IPS DF 6.9 (cell line): ENCODE measurements around the gene KCNK13.

ENCODE experiments used
- DNase-seq: peaks from one replicate; pipeline ENCODE4 v3.0.0-alpha.2; 2013; ENCODE audit warnings: low read depth, low spot score
- H3K27ac ChIP-seq: one replicate; pipeline ENCODE4 v1.5.1; 2013; ENCODE audit warnings: low read length, control low read depth
- H3K27me3 ChIP-seq: 2 replicates; pipeline ENCODE4 v1.6.1; 2013; ENCODE audit warnings: mild to moderate bottlenecking, low read length; ENCODE audit not compliant: control insufficient read depth, insufficient read depth
- H3K36me3 ChIP-seq: 2 replicates; pipeline ENCODE4 v1.6.1; 2013; ENCODE audit warnings: low read length; ENCODE audit not compliant: control insufficient read depth, insufficient read depth
- H3K4me1 ChIP-seq: 2 replicates; pipeline ENCODE4 v1.6.1; 2013; ENCODE audit warnings: low read length; ENCODE audit not compliant: control insufficient read depth, insufficient read depth
- H3K4me3 ChIP-seq: 2 replicates; pipeline ENCODE4 v1.5.1; 2013; ENCODE audit warnings: mild to moderate bottlenecking, low read length
- H3K9me3 ChIP-seq: 2 replicates; pipeline ENCODE4 v1.6.1; 2013; ENCODE audit warnings: low read length, inconsistent platforms; ENCODE audit not compliant: control insufficient read depth, insufficient read depth
- WGBS: extraction: QIAGEN DNeasy Blood & Tissue Kit; methylation state at CpG from one replicate; pipeline ENCODE4 v1.1.7; 2013; ENCODE audit warnings: mixed read lengths, missing lambda C conversion rate; ENCODE audit not compliant: insufficient read length, insufficient coverage; 5-methylcytosine and 5-hydroxymethylcytosine counted together

Gene KCNK13

DNA sequence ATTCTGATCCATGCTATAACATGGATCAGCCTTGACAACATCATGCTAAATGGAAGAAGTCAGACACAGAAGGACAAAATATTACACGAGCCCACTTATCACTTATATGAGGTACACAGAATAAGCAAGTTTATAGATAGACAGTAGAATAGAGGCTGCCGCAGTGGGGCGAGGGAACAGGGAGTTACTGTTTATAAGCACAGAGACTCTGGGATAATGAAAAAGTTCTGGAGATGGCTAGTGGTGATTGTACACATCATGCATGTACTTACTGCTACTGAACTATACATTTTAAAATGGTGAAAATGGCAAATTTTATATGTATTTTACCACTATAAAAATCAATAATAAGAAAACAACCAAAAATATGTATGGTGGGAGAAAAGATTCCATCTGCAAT is 99.3 kb downstream of the KCNK13 start:
- WGBS, result no CpG with 5 or more reads among the region's 3 CpGs
- Histone ChIP-seq H3K4me3 (no peak overlapping the region), H3K27me3 (no peaks in the 10 kb centered on the region; the same call in 1 of the 2 replicates), H3K36me3 (no peaks in the 10 kb centered on the region), H3K4me1 (no peaks in the 10 kb centered on the region), H3K9me3 (no peaks in the 10 kb centered on the region), H3K27ac (no peak overlapping the region)
- DNase-seq, result no peak

GRCh38 chr14:90168425-90169105 is 106.8 kb downstream of the KCNK13 start:
- Histone ChIP-seq H3K9me3 (no peaks in the 10 kb centered on the region), H3K4me1 (no peaks in the 10 kb centered on the region), H3K4me3 (no peak overlapping the region), H3K27ac (no peak overlapping the region), H3K36me3 (no peaks in the 10 kb centered on the region), H3K27me3 (no peaks in the 10 kb centered on the region)
- DNase-seq, result no peak
- WGBS, result no CpG with 5 or more reads among the region's 4 CpGs

DNA sequence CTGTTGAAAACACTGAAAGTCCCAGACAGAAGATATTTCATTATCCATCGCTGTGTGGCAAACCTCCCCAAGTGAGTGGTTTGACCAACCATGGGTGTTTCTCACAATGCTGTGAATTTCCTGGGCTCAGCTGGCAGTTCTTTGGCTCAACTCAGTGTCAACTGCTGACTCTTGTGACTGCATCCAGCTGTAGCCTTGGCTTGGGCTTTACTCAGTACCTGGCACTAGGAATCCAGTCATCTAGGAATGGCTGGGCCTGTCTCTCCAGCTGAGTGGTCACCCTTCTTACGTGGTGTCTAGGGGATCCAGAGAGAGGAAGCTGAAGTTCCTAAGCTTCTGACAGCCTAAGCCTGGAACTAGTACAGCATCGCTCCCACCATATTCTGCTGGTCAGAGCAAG is 113.8 kb downstream of the KCNK13 start:
- Histone ChIP-seq H3K4me3 (no peak overlapping the region), H3K4me1 (no peaks in the 10 kb centered on the region), H3K36me3 (no peaks in the 10 kb centered on the region), H3K27me3 (no peaks in the 10 kb centered on the region), H3K9me3 (no peaks in the 10 kb centered on the region), H3K27ac (no peak overlapping the region)
- no peak for DNase-seq
- no CpG with 5 or more reads among the region's 3 CpGs for WGBS

GRCh38 chr14:90177539-90178189 is 115.9 kb downstream of the KCNK13 start:
- no peak for DNase-seq
- H3K27ac ChIP-seq, result no peak overlapping the region
- H3K9me3 ChIP-seq, result no peaks in the 10 kb centered on the region
- WGBS, result no CpG with 5 or more reads among the region's 3 CpGs
- no peaks in the 10 kb centered on the region for H3K36me3 ChIP-seq
- no peaks in the 10 kb centered on the region for H3K4me1 ChIP-seq
- no peaks in the 10 kb centered on the region for H3K27me3 ChIP-seq
- no peak overlapping the region for H3K4me3 ChIP-seq

DNA sequence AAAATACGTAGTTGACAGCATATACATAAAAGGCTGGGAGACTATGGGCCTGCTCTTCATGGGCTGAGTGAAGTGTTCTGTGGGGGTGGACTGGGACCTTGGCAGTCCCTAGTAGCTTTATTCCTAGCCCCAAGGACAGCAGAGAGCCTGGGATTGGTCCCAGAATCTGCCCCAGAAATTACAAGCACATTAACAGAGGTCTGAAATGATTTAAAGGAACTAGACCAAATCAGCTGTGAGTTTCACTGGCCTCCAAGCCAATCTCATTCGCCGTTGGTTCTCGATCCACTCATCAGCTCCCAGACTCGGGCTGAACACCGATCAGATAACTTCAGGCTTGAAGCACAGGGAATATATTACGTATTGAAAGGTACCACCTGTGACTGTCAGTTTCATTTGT is 117.6 kb downstream of the KCNK13 start:
- no peak overlapping the region for H3K4me3 ChIP-seq
- no peak for DNase-seq
- H3K36me3 ChIP-seq, result no peaks in the 10 kb centered on the region
- H3K27me3 ChIP-seq, result no peaks in the 10 kb centered on the region
- no peaks in the 10 kb centered on the region for H3K9me3 ChIP-seq
- H3K4me1 ChIP-seq, result no peaks in the 10 kb centered on the region
- no CpG with 5 or more reads among the region's 7 CpGs for WGBS
- no peak overlapping the region for H3K27ac ChIP-seq

DNA sequence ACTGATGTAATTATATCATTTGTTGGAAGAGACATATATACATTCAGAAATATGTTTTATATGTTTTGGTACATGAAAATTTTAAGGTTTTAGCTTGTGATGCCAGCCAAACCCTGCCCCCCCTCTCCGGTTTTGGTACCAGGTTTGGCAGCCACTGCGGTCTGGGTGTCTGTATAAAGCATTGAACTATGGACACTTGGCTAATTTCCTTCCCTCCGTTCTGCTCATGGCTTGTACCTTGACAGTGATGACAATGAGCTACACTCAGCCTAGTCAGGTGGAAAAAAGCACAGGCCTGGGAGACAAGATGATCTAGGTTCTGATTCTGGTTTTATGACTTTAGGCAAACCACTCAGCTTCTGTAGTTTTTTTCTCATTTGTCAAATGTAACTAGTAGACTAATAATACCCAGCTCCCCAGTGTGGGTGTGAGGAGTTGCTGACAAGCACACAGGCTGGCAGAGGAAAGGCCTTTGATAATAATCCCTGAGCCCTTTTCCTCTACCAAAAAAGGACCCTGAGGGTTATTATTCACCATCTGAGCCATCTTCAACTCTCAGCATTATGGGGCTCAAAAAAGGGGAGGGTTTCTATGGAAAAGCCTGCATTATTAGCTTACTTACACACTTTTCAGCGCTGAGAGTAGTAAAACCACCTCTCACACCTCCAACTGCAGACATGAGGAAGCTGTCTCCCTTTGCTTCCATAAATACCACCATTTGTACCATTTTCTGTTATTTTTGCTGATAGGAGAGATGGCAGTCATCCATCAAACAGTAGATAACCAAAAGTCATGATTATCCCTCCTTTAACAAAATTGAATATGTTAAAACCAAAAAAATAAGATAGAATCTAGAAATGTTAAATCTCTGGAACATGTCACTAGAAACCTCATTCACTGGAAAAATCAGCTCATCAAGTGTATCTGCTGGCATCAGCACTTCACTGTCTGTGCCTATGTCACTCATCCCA is 118.3 kb downstream of the KCNK13 start:
- no peak overlapping the region for H3K4me3 ChIP-seq
- no peak overlapping the region for H3K27ac ChIP-seq
- no peak for DNase-seq
- no peaks in the 10 kb centered on the region for H3K27me3 ChIP-seq
- WGBS, result no CpG with 5 or more reads among the region's 4 CpGs
- H3K9me3 ChIP-seq, result no peaks in the 10 kb centered on the region
- H3K4me1 ChIP-seq, result no peaks in the 10 kb centered on the region
- H3K36me3 ChIP-seq, result no peaks in the 10 kb centered on the region

GRCh38 chr14:90184094-90184493 is 122.3 kb downstream of the KCNK13 start:
- Histone ChIP-seq H3K4me1 (no peaks in the 10 kb centered on the region), H3K9me3 (no peaks in the 10 kb centered on the region), H3K4me3 (no peak overlapping the region), H3K36me3 (no peaks in the 10 kb centered on the region), H3K27me3 (no peaks in the 10 kb centered on the region), H3K27ac (no peak overlapping the region)
- no CpG with 5 or more reads among the region's 14 CpGs for WGBS
- no peak for DNase-seq

- no peaks in the 10 kb centered on the region for H3K27me3 ChIP-seq
- WGBS, result no CpG with 5 or more reads among the region's 23 CpGs
Observed at GRCh38 chr14:90184571-90185266, 122.9 kb downstream of the KCNK13 start.

GRCh38 chr14:90188588-90188987 is 126.8 kb downstream of the KCNK13 start:
- no CpG with 5 or more reads among the region's 2 CpGs for WGBS
- no peak overlapping the region for H3K4me3 ChIP-seq

More at GRCh38 chr14:90184571-90185266, 122.9 kb downstream of the KCNK13 start:
- no peaks in the 10 kb centered on the region for H3K36me3 ChIP-seq
- H3K9me3 ChIP-seq, result no peaks in the 10 kb centered on the region
- no peaks in the 10 kb centered on the region for H3K4me1 ChIP-seq
- H3K27ac ChIP-seq, result no peak overlapping the region
- no peak overlapping the region for H3K4me3 ChIP-seq
- DNase-seq, result no peak

GRCh38 chr14:90191154-90191553 is 129.4 kb downstream of the KCNK13 start:
- Histone ChIP-seq H3K36me3 (no peaks in the 10 kb centered on the region), H3K9me3 (no peaks in the 10 kb centered on the region), H3K4me1 (no peaks in the 10 kb centered on the region), H3K27ac (no peak overlapping the region), H3K4me3 (no peak overlapping the region), H3K27me3 (no peaks in the 10 kb centered on the region)
- no CpG with 5 or more reads among the region's 5 CpGs for WGBS
- DNase-seq, result no peak

More at GRCh38 chr14:90188588-90188987, 126.8 kb downstream of the KCNK13 start:
- H3K9me3 ChIP-seq, result no peaks in the 10 kb centered on the region
- H3K27me3 ChIP-seq, result no peaks in the 10 kb centered on the region
- no peak for DNase-seq
- no peaks in the 10 kb centered on the region for H3K4me1 ChIP-seq
- no peak overlapping the region for H3K27ac ChIP-seq
- no peaks in the 10 kb centered on the region for H3K36me3 ChIP-seq
